K562 (cell line): ENCODE data around the gene ZNF213. TPM values are rescaled to one million over a fixed set of nuclear protein-coding genes. Genes with fewer than 3 reads are reported as not detected.

Experiments
- BCOR ChIP-seq: fragments of 450-650 bp; IDR thresholded peaks from 2 replicates; pipeline ENCODE4 v1.6.1; 2016
- CBX1 ChIP-seq: sonication (generic); IDR thresholded peaks from 2 replicates; pipeline ENCODE4 v1.6.1; 2016; ENCODE audit warnings: antibody characterized with exemption, low read depth, mild to moderate bottlenecking
- ETV5 ChIP-seq: sonication (generic); formaldehyde crosslinking; IDR thresholded peaks from 2 replicates; pipeline ENCODE4 v1.4.0; 2020; ENCODE audit warnings: low read depth, mild to moderate bottlenecking, missing genetic modification reagents
- HMGN3 ChIP-seq: IDR thresholded peaks from 2 replicates; pipeline ENCODE4 v1.6.1; 2011; ENCODE audit warnings: borderline replicate concordance, low read depth, mild to moderate bottlenecking, mixed read lengths, low read length; ENCODE audit not compliant: insufficient read length; ENCODE audit errors: extremely low read depth
- HNRNPLL ChIP-seq: fragments of 200-400 bp; formaldehyde crosslinking; IDR thresholded peaks from 2 replicates; pipeline ENCODE4 v1.6.1; 2017; ENCODE audit warnings: low read length, low read depth, mild to moderate bottlenecking; ENCODE audit not compliant: poor library complexity, severe bottlenecking
- KDM2B ChIP-seq: fragments of 250-450 bp; sonication (Bioruptor Pico); IDR thresholded peaks from 2 replicates; pipeline ENCODE4 v1.8.0; 2021; ENCODE audit warnings: mild to moderate bottlenecking, moderate library complexity
- KHSRP ChIP-seq: fragments of 450-650 bp; IDR thresholded peaks from 2 replicates; pipeline ENCODE4 v1.6.1; 2017
- NELFE ChIP-seq: IDR thresholded peaks from 2 replicates; pipeline ENCODE4 v1.6.1; 2011; ENCODE audit warnings: mild to moderate bottlenecking; ENCODE audit not compliant: insufficient read depth, insufficient read length
- NFRKB ChIP-seq: fragments of 450-650 bp; IDR thresholded peaks from 2 replicates; pipeline ENCODE4 v1.6.1; 2016; ENCODE audit warnings: low read depth
- PCBP2 ChIP-seq: fragments of 200-400 bp; formaldehyde crosslinking; IDR thresholded peaks from 2 replicates; pipeline ENCODE4 v1.6.1; 2018; ENCODE audit warnings: low read length, low read depth, mild to moderate bottlenecking, moderate library complexity; ENCODE audit not compliant: poor library complexity, severe bottlenecking
- TCF7L2 ChIP-seq: fragments of 150-350 bp; IDR thresholded peaks from 2 replicates; pipeline ENCODE4 v1.6.1; 2016; ENCODE audit warnings: low read depth, mild to moderate bottlenecking, low read length, moderate library complexity
- ZNF174 ChIP-seq: fragments of 250-450 bp; sonication (Bioruptor Pico); IDR thresholded peaks from 2 replicates; pipeline ENCODE4 v1.4.0; 2020; ENCODE audit warnings: mild to moderate bottlenecking
- ZNF75A ChIP-seq: fragments of 450-650 bp; formaldehyde crosslinking; IDR thresholded peaks from 2 replicates; pipeline ENCODE4 v1.4.0; 2020; ENCODE audit warnings: mild to moderate bottlenecking
- polyA plus RNA-seq, 8 experiments: library from polyadenylated mRNA; depleted of rRNA in 4 of 8; stranded (reverse) in 5 of 8; unstranded in 3 of 8; fragments of >200 nt; fragmentation: Nextera tagmentation in 2 of 8; fragmentation: Illumina TruSeq in 1 of 8; extraction: Ambion mirVana in 2 of 8; extraction: Trizol in 1 of 8; gene quantifications; 2 replicates each; pipeline versions ENCODE4 v1.2.1 to v1.2.3, GENCODE V29; 2011 to 2014; ENCODE audit warnings: inconsistent platforms in 1 of 8, missing spikeins in 1 of 8
- total RNA-seq, 7 experiments: library from RNA; depleted of rRNA in 6 of 7; stranded (reverse); fragments of >200 nt in 6 of 7; fragmentation: Illumina TruSeq in 2 of 7; extraction: Trizol in 2 of 7; gene quantifications; 2 replicates each; pipeline versions ENCODE4 v1.2.1 to v1.2.3, GENCODE V29; 2011 to 2021; ENCODE audit warnings: low replicate concordance in 1 of 7
- TF ChIP-seq, protein P1 (sequence below): sonication (generic); formaldehyde crosslinking; IDR thresholded peaks from 2 replicates; pipeline ENCODE4 v1.8.0; 2022; ENCODE audit warnings: mild to moderate bottlenecking, missing genetic modification reagents
- TF ChIP-seq, protein P2 (sequence below): fragments of 250-450 bp; sonication (Bioruptor Pico); IDR thresholded peaks from 2 replicates; pipeline ENCODE4 v1.5.0; 2020; ENCODE audit warnings: mild to moderate bottlenecking, borderline replicate concordance
- TF ChIP-seq, protein P3 (sequence below), 2 experiments: fragments of 450-650 bp; formaldehyde crosslinking in 1 of 2; IDR thresholded peaks; 2 replicates each; pipeline versions ENCODE4 v1.4.0 to v1.6.1; 2014 to 2020; ENCODE audit warnings: mild to moderate bottlenecking in 2 of 2, borderline replicate concordance in 1 of 2, low read depth in 1 of 2

ZNF213 gene
- total and polyA plus RNA-seq, 9 of the 15 experiments (the other 6 are each of a cell fraction or from before 2014, with no cell fraction given): 0.49 to 10.0 (median 1.8) TPM

- no peak for TF ChIP-seq KHSRP
- no peak for TF ChIP-seq TCF7L2
- TF ChIP-seq BCOR: no peak
- TF ChIP-seq KDM2B (CRISPR knock-in tag): no peak
- TF ChIP-seq ZNF174 (CRISPR knock-in tag): 0 out of 2 replicates have a peak, but pooled peaks have one; percentile 60
- no peak for TF ChIP-seq ETV5 (CRISPR knock-in tag)
- TF ChIP-seq, protein P1, sequence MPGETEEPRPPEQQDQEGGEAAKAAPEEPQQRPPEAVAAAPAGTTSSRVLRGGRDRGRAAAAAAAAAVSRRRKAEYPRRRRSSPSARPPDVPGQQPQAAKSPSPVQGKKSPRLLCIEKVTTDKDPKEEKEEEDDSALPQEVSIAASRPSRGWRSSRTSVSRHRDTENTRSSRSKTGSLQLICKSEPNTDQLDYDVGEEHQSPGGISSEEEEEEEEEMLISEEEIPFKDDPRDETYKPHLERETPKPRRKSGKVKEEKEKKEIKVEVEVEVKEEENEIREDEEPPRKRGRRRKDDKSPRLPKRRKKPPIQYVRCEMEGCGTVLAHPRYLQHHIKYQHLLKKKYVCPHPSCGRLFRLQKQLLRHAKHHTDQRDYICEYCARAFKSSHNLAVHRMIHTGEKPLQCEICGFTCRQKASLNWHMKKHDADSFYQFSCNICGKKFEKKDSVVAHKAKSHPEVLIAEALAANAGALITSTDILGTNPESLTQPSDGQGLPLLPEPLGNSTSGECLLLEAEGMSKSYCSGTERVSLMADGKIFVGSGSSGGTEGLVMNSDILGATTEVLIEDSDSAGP (CRISPR knock-in tag): no peak
- TF ChIP-seq, protein P2, sequence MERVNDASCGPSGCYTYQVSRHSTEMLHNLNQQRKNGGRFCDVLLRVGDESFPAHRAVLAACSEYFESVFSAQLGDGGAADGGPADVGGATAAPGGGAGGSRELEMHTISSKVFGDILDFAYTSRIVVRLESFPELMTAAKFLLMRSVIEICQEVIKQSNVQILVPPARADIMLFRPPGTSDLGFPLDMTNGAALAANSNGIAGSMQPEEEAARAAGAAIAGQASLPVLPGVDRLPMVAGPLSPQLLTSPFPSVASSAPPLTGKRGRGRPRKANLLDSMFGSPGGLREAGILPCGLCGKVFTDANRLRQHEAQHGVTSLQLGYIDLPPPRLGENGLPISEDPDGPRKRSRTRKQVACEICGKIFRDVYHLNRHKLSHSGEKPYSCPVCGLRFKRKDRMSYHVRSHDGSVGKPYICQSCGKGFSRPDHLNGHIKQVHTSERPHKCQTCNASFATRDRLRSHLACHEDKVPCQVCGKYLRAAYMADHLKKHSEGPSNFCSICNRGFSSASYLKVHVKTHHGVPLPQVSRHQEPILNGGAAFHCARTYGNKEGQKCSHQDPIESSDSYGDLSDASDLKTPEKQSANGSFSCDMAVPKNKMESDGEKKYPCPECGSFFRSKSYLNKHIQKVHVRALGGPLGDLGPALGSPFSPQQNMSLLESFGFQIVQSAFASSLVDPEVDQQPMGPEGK (CRISPR knock-in tag): peak; percentile 88; the same call in 1 of the 2 replicates
- peak; percentile 96 for TF ChIP-seq HNRNPLL
- TF ChIP-seq NFRKB: no peak
- TF ChIP-seq PCBP2: no peak
- TF ChIP-seq CBX1: 0 out of 2 replicates have a peak, but pooled peaks have one; percentile 15
- no peak for TF ChIP-seq HMGN3
- TF ChIP-seq ZNF75A (CRISPR knock-in tag): no peak
- TF ChIP-seq, protein P3, sequence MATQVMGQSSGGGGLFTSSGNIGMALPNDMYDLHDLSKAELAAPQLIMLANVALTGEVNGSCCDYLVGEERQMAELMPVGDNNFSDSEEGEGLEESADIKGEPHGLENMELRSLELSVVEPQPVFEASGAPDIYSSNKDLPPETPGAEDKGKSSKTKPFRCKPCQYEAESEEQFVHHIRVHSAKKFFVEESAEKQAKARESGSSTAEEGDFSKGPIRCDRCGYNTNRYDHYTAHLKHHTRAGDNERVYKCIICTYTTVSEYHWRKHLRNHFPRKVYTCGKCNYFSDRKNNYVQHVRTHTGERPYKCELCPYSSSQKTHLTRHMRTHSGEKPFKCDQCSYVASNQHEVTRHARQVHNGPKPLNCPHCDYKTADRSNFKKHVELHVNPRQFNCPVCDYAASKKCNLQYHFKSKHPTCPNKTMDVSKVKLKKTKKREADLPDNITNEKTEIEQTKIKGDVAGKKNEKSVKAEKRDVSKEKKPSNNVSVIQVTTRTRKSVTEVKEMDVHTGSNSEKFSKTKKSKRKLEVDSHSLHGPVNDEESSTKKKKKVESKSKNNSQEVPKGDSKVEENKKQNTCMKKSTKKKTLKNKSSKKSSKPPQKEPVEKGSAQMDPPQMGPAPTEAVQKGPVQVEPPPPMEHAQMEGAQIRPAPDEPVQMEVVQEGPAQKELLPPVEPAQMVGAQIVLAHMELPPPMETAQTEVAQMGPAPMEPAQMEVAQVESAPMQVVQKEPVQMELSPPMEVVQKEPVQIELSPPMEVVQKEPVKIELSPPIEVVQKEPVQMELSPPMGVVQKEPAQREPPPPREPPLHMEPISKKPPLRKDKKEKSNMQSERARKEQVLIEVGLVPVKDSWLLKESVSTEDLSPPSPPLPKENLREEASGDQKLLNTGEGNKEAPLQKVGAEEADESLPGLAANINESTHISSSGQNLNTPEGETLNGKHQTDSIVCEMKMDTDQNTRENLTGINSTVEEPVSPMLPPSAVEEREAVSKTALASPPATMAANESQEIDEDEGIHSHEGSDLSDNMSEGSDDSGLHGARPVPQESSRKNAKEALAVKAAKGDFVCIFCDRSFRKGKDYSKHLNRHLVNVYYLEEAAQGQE (IDR thresholded peaks at IDR 0.05; ENCODE audit: borderline replicate concordance): no peak
- TF ChIP-seq, protein P3 (CRISPR knock-in tag; IDR thresholded peaks at IDR 0.05; ENCODE audit: low read depth): no peak
- no peak for TF ChIP-seq NELFE
Observed at GRCh38 chr16:3152991-3153368, 18.2 kb downstream of the ZNF213 start (continued).
